NCI-H1048 (cell line): ENCODE measurements around the gene GZF1.

Experiments
- DNase-seq: peaks from one replicate; lab custom pipeline; 2025; lab: John Stamatoyannopoulos, UW

The GZF1 gene

GRCh38 chr20:23361476-23362391, at the start of gene GZF1:
Gene GZF1 (plus strand): TSS chr20:23362182. CDS start chr20:23364384, 2,202 bp downstream.
- DNase-seq: peak; percentile 84

- no peak for DNase-seq
Measured at GRCh38 chr20:23313271-23313670, 48.7 kb upstream of the GZF1 start.

- DNase-seq: no peak
Measured at GRCh38 chr20:23314699-23315098, 47.3 kb upstream of the GZF1 start.

- no peak for DNase-seq
Measured at GRCh38 chr20:23315099-23315498, 46.9 kb upstream of the GZF1 start.

GRCh38 chr20:23316626-23317025, 45.4 kb upstream of the GZF1 start:
- DNase-seq: no peak

- DNase-seq: no peak
Measured at GRCh38 chr20:23317081-23317480, 44.9 kb upstream of the GZF1 start.

GRCh38 chr20:23318347-23318746, 43.6 kb upstream of the GZF1 start:
- DNase-seq: no peak

- no peak for DNase-seq
Measured at GRCh38 chr20:23320317-23320716, 41.7 kb upstream of the GZF1 start.

- DNase-seq: no peak
Measured at GRCh38 chr20:23325107-23325506, 36.9 kb upstream of the GZF1 start.

GRCh38 chr20:23326774-23327173, 35.2 kb upstream of the GZF1 start:
- no peak for DNase-seq

- no peak for DNase-seq
Measured at GRCh38 chr20:23327617-23328333, 34.2 kb upstream of the GZF1 start.

- DNase-seq: no peak
Measured at GRCh38 chr20:23331450-23332350, 30.3 kb upstream of the GZF1 start.

GRCh38 chr20:23332467-23332866, 29.5 kb upstream of the GZF1 start:
- DNase-seq: no peak

- no peak for DNase-seq
Measured at GRCh38 chr20:23334111-23334510, 27.9 kb upstream of the GZF1 start.

- DNase-seq: no peak
Measured at GRCh38 chr20:23335521-23335920, 26.5 kb upstream of the GZF1 start.

GRCh38 chr20:23336476-23336875, 25.5 kb upstream of the GZF1 start:
- no peak for DNase-seq

GRCh38 chr20:23337312-23337711, 24.7 kb upstream of the GZF1 start:
- no peak for DNase-seq

GRCh38 chr20:23339986-23340385, 22.0 kb upstream of the GZF1 start:
- DNase-seq: no peak

GRCh38 chr20:23340524-23340923, 21.5 kb upstream of the GZF1 start:
- no peak for DNase-seq

- DNase-seq: no peak
Measured at GRCh38 chr20:23341073-23341472, 20.9 kb upstream of the GZF1 start.

GRCh38 chr20:23343590-23343989, 18.4 kb upstream of the GZF1 start:
- DNase-seq: no peak

GRCh38 chr20:23344336-23344735, 17.6 kb upstream of the GZF1 start:
- DNase-seq: no peak
